GM18861 (cell line): ENCODE measurements around the gene OTOA.
A peak's percentile ranks its signal among the peaks of the same experiment; 100 is the strongest.
"Not testable (repeated sequence)": the region's sequence is repeated elsewhere in the genome, so short reads cannot be mapped to it uniquely, and the experiment has no call there.

ENCODE experiments used
- ATAC-seq: cut with Tn5 transposase; IDR thresholded peaks from one replicate; pipeline ENCODE4 v1.9.1; 2021; ENCODE audit not compliant: unreplicated experiment

The OTOA gene

GRCh38 chr16:21667575-21667974 is 3.8 kb downstream of the OTOA start:
- ATAC-seq = no peak

GRCh38 chr16:21673469-21673868 is 9.7 kb downstream of the OTOA start:
- no peak for ATAC-seq

- ATAC-seq = not testable (repeated sequence)
Observed at GRCh38 chr16:21674456-21674855, 10.7 kb downstream of the OTOA start.

GRCh38 chr16:21680714-21681113 is 16.9 kb downstream of the OTOA start:
- not testable (repeated sequence) for ATAC-seq

- ATAC-seq = no peak
Observed at GRCh38 chr16:21683184-21683583, 19.4 kb downstream of the OTOA start.

GRCh38 chr16:21684199-21684598 is 20.4 kb downstream of the OTOA start:
- no peak for ATAC-seq

- no peak for ATAC-seq
Observed at GRCh38 chr16:21685034-21685455, 21.3 kb downstream of the OTOA start.

GRCh38 chr16:21689107-21689506 is 25.3 kb downstream of the OTOA start:
- ATAC-seq = no peak

GRCh38 chr16:21690967-21691366 is 27.2 kb downstream of the OTOA start:
- ATAC-seq = not testable (repeated sequence)

GRCh38 chr16:21694609-21695008 is 30.8 kb downstream of the OTOA start:
- ATAC-seq = no peak

GRCh38 chr16:21697032-21697431 is 33.3 kb downstream of the OTOA start:
- no peak for ATAC-seq

GRCh38 chr16:21698169-21699032 is 34.6 kb downstream of the OTOA start:
- ATAC-seq = no peak

- ATAC-seq = no peak
Observed at GRCh38 chr16:21701271-21701670, 37.5 kb downstream of the OTOA start.

- ATAC-seq = no peak
Observed at GRCh38 chr16:21702276-21702675, 38.5 kb downstream of the OTOA start.

- ATAC-seq = no peak
Observed at GRCh38 chr16:21703156-21703555, 39.4 kb downstream of the OTOA start.

GRCh38 chr16:21703589-21704174 is 39.9 kb downstream of the OTOA start:
- peak; percentile 88 for ATAC-seq

GRCh38 chr16:21704266-21704665 is 40.5 kb downstream of the OTOA start:
- no peak for ATAC-seq

- ATAC-seq = no peak
Observed at GRCh38 chr16:21704733-21705132, 41.0 kb downstream of the OTOA start.

GRCh38 chr16:21708533-21709115 is 44.9 kb downstream of the OTOA start:
- ATAC-seq = no peak

- ATAC-seq = no peak
Observed at GRCh38 chr16:21710938-21711337, 47.2 kb downstream of the OTOA start.

- no peak for ATAC-seq
Observed at GRCh38 chr16:21713549-21714368, 50.0 kb downstream of the OTOA start.

GRCh38 chr16:21714369-21714618 is 50.5 kb downstream of the OTOA start:
- not testable (repeated sequence) for ATAC-seq
